Lung (tissue), 12 donors: ENCODE results near the gene PIWIL4. TPM values are rescaled to one million over a fixed set of nuclear protein-coding genes. Genes with fewer than 3 reads are reported as not detected.
A peak's percentile ranks its signal among the peaks of the same experiment; 100 is the strongest.

Experiments
- ATAC-seq: fragments of 200-7000 bp; cut with Tn5 transposase; one replicate; pipeline ENCODE4 v1.9.1; 2020; ENCODE audit warnings: moderate number of reproducible peaks; ENCODE audit not compliant: insufficient read depth, low FRiP score
- DNase-seq, 3 donors: peaks; one replicate each; pipeline ENCODE4 v3.0.0-alpha.2; 2013 to 2017
- H3K27ac ChIP-seq, 2 donors: one replicate each; pipeline ENCODE4 v1.5.1; 2013; ENCODE audit warnings: mild to moderate bottlenecking in 2 of 2, moderate library complexity in 2 of 2, control low read depth in 1 of 2, inconsistent platforms in 1 of 2, low read depth in 1 of 2, low read length in 1 of 2
- H3K27me3 ChIP-seq, 3 donors: one replicate each; pipeline ENCODE4 v1.5.1; 2013; ENCODE audit warnings: low read length in 2 of 3; ENCODE audit not compliant: control insufficient read depth in 3 of 3, insufficient read depth in 3 of 3
- H3K36me3 ChIP-seq, 4 donors: one replicate each; pipeline ENCODE4 v1.5.1; 2013; ENCODE audit warnings: low read length in 4 of 4, mild to moderate bottlenecking in 1 of 4, moderate library complexity in 1 of 4; ENCODE audit not compliant: control insufficient read depth in 4 of 4, insufficient read depth in 4 of 4
- H3K4me1 ChIP-seq, 5 donors: one replicate each; pipeline ENCODE4 v1.5.1; 2013; ENCODE audit warnings: low read length in 5 of 5, mild to moderate bottlenecking in 2 of 5, moderate library complexity in 1 of 5; ENCODE audit not compliant: control insufficient read depth in 5 of 5, insufficient read depth in 5 of 5
- H3K4me3 ChIP-seq: one replicate; pipeline ENCODE4 v1.5.1; 2013; ENCODE audit warnings: mild to moderate bottlenecking, control low read depth, moderate library complexity
- H3K9ac ChIP-seq, 2 donors: one replicate each; pipeline ENCODE4 v1.5.1; 2013; ENCODE audit warnings: low read length in 2 of 2, control low read depth in 1 of 2; ENCODE audit not compliant: insufficient read depth in 1 of 2
- H3K9me3 ChIP-seq, 4 donors: one replicate each; pipeline ENCODE4 v1.5.1; 2013; ENCODE audit warnings: low read length in 3 of 4, mild to moderate bottlenecking in 1 of 4, moderate library complexity in 1 of 4; ENCODE audit not compliant: control insufficient read depth in 4 of 4, insufficient read depth in 3 of 4
- CTCF ChIP-seq: IDR thresholded peaks from 2 replicates; pipeline ENCODE4 v1.5.1; 2012; ENCODE audit warnings: mild to moderate bottlenecking; ENCODE audit errors: control extremely low read depth, extremely low read depth
- WGBS, 2 donors: extraction: QIAGEN DNeasy Blood & Tissue Kit; methylation state at CpG; one replicate each; pipeline ENCODE4 v1.1.7; 2013; 5-methylcytosine and 5-hydroxymethylcytosine counted together
- polyA plus RNA-seq, 2 donors: library from polyadenylated mRNA; stranded (reverse); fragments of 200-250 nt; gene quantifications; one replicate each; pipeline ENCODE4 v1.2.1, GENCODE V29; 2013
- total RNA-seq, 2 donors: library from RNA; depleted of rRNA in 1 of 2; stranded (reverse); fragments of >200 nt in 1 of 2; gene quantifications; one replicate each; pipeline ENCODE4 v1.2.1, GENCODE V29; 2014 to 2021
- donor health status: control.
- donor health status: control.
- donor health status: Bipolar disorder and iron deficiency.
- donor health status: healthy.
- donor health status: DM: yes; HTN: yes; CAD: no.

The PIWIL4 gene
- total and polyA plus RNA-seq, 4 donors = 1.8 to 5.8 (median 3.1) TPM

- 46 to 84% methylated on average over 1 of the region's 1 CpG for whole genome bisulfite sequencing, 2 donors
These were observed 20.3 kb upstream of the PIWIL4 start for GRCh38 chr11:94546886-94547285.

GRCh38 chr11:94549146-94549545 is 18.0 kb upstream of the PIWIL4 start:
- H3K9me3 ChIP-seq = no peaks in the 10 kb centered on the region
- no peaks in the 10 kb centered on the region for H3K27me3 ChIP-seq
- no peak for TF ChIP-seq CTCF
- no peak for ATAC-seq
- H3K36me3 ChIP-seq = peaks cover 0 to 9% (median 3%) of the 10 kb centered on the region in 4 donors
- no peak for DNase-seq
- WGBS, 2 donors = 38 to 65% methylated on average over 5 of the region's 5 CpGs
- no peak overlapping the region for H3K9ac ChIP-seq
- peaks cover 2 to 26% (median 8%) of the 10 kb centered on the region in 5 donors for H3K4me1 ChIP-seq
- H3K4me3 ChIP-seq = no peak overlapping the region
- no peak overlapping the region for H3K27ac ChIP-seq

More at GRCh38 chr11:94546886-94547285, 20.3 kb upstream of the PIWIL4 start:
- Histone ChIP-seq H3K27ac (no peak overlapping the region), H3K36me3 (peaks cover 0 to 9% (median 3%) of the 10 kb centered on the region in 4 donors), H3K9me3 (no peaks in the 10 kb centered on the region), H3K9ac (peak overlapping the region in 1 of 2 donors; percentile 44), H3K4me3 (no peak overlapping the region), H3K4me1 (peaks cover 2 to 30% (median 8%) of the 10 kb centered on the region in 5 donors), H3K27me3 (no peaks in the 10 kb centered on the region)
- TF ChIP-seq CTCF = no peak
- no peak for ATAC-seq
- peak in 1 of 3 donors; percentile 13 for DNase-seq

GRCh38 chr11:94550513-94550912 is 16.7 kb upstream of the PIWIL4 start:
- H3K9ac ChIP-seq = no peak overlapping the region
- no peak for DNase-seq
- WGBS, 2 donors = 31 to 56% methylated on average over 4 of the region's 4 CpGs

More at GRCh38 chr11:94550513-94550912, 16.7 kb upstream of the PIWIL4 start:
- Histone ChIP-seq H3K27me3 (no peaks in the 10 kb centered on the region), H3K9me3 (no peaks in the 10 kb centered on the region), H3K36me3 (peaks cover 0 to 5% (median 3%) of the 10 kb centered on the region in 4 donors), H3K4me1 (peaks cover 2 to 17% (median 7%) of the 10 kb centered on the region in 5 donors), H3K27ac (no peak overlapping the region), H3K4me3 (no peak overlapping the region)
- no peak for ATAC-seq
- TF ChIP-seq CTCF = no peak
